HTR-8/SVneo (cell line): Measurements from ENCODE around the gene RET.

Experiments
- DNase-seq: peaks from one replicate; pipeline ENCODE4 v3.0.0; 2011; ENCODE audit warnings: low spot score, mixed read lengths; ENCODE audit not compliant: insufficient read length
- FAIRE-seq: peaks from 2 replicates; lab custom pipeline; 2011; peaks lifted over from hg19 to GRCh38; lab: Jason Lieb, UNC

Gene RET

GRCh38 chr10:43117031-43117776, 40.3 kb downstream of the RET start:
- DNase-seq = no peak
- FAIRE-seq = no peak

- FAIRE-seq (no peak), DNase-seq (no peak)
Observed at GRCh38 chr10:43117777-43118583, 41.1 kb downstream of the RET start.

GRCh38 chr10:43118631-43119415, 42.0 kb downstream of the RET start:
- FAIRE-seq (no peak), DNase-seq (no peak)

- DNase-seq (no peak), FAIRE-seq (no peak)
Observed at GRCh38 chr10:43119416-43120115, 42.7 kb downstream of the RET start.

- FAIRE-seq (no peak), DNase-seq (no peak)
Observed at GRCh38 chr10:43120116-43120928, 43.5 kb downstream of the RET start.

- DNase-seq (no peak), FAIRE-seq (no peak)
Observed at GRCh38 chr10:43120929-43121314, 44.1 kb downstream of the RET start.

GRCh38 chr10:43121444-43121843, 44.6 kb downstream of the RET start:
- FAIRE-seq = no peak
- DNase-seq = no peak

GRCh38 chr10:43122096-43122495, 45.2 kb downstream of the RET start:
- FAIRE-seq = no peak
- DNase-seq = no peak

GRCh38 chr10:43122826-43123225, 46.0 kb downstream of the RET start:
- FAIRE-seq (no peak), DNase-seq (no peak)

GRCh38 chr10:43123361-43124093, 46.7 kb downstream of the RET start:
- FAIRE-seq = no peak

GRCh38 chr10:43124094-43124521, 47.2 kb downstream of the RET start:
- no peak for FAIRE-seq
- DNase-seq = no peak

More at GRCh38 chr10:43123361-43124093, 46.7 kb downstream of the RET start:
- DNase-seq = no peak

- FAIRE-seq (no peak), DNase-seq (no peak)
Observed at GRCh38 chr10:43124574-43125273, 47.9 kb downstream of the RET start.

- FAIRE-seq (no peak), DNase-seq (no peak)
Observed at GRCh38 chr10:43125274-43125845, 48.5 kb downstream of the RET start.

GRCh38 chr10:43125881-43126731, 49.2 kb downstream of the RET start:
- FAIRE-seq (no peak), DNase-seq (no peak)

- DNase-seq = no peak
- FAIRE-seq = no peak
Observed at GRCh38 chr10:43126759-43127424, 50.0 kb downstream of the RET start.

GRCh38 chr10:43127442-43127841, 50.6 kb downstream of the RET start:
- FAIRE-seq (no peak), DNase-seq (no peak)
